ENCODE measurements around the gene ZDHHC7.

DNA sequence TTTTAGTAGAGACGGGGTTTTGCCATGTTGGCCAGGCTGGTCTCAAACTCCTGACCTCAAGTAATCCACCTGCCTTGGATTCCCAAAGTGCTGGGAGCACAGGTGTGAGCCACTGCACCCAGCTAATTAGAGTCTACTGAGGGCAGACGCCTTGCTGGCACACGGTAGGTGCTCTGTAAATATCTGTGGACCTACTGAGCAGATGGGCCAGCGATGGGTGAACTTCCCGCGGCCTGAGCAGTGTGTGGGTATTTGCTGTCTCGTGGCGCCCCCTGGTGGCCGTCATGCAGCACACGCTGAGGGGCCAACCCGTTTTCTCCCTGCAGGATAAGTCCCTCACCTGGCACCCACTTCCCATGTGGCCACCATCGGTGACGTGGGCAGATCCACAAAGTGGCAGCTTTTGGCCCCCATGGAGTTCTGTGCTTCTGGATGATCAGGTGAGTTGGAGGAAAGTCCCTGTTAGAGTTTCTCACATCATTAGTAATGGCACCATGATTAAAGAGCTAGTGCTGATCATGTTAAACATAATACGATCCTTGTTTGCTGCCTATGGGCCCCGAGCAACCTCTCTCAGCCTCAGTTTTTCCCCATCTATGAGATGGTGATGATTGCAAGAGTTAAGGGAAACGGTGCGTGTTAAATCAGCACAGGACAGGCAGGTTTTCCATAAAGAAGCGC is 40.7 kb downstream of the ZDHHC7 start:
- TF ChIP-seq POLR2A (IDR thresholded peaks at IDR 0.05) (no peak), CTCF (IDR thresholded peaks at IDR 0.05) (peak; percentile 90 to 97 (median 96)), EP300 (IDR thresholded peaks at IDR 0.05) (no peak), POLR2AphosphoS5 (IDR thresholded peaks at IDR 0.05) (no peak)

Measured in upper lobe of left lung (tissue), 4 donors.